HG03103 (cell line): ENCODE data around the gene UNC5A.
"Not testable (repeated sequence)": the region's sequence is repeated elsewhere in the genome, so short reads cannot be mapped to it uniquely, and the experiment has no call there.

Experiments used
- ATAC-seq: cut with Tn5 transposase; IDR thresholded peaks from one replicate; pipeline ENCODE4 v1.9.1; 2021; ENCODE audit warnings: low read depth; ENCODE audit not compliant: unreplicated experiment

UNC5A gene

DNA sequence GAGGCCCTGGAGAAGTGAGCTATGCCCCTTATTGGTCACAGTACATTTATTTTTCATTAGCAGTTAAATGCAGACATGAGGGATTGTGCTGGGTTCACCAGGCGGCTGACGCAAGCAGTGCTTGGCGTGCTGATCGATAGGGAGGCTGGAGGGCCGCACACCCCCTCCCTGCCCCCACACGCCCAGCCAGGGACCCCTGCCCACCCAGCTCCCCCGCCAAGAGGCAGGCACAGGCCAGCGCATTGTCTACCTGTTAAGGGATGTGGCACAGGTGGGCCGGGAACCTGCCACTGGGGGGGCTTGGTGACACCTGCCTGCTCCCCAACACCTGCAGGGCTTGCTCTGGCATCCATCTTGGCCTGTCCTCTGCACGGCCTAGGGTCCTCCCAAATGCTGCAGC is 49.6 kb downstream of the UNC5A start:
- ATAC-seq = no peak

GRCh38 chr5:176860381-176860780 is 50.0 kb downstream of the UNC5A start:
- ATAC-seq = no peak

DNA sequence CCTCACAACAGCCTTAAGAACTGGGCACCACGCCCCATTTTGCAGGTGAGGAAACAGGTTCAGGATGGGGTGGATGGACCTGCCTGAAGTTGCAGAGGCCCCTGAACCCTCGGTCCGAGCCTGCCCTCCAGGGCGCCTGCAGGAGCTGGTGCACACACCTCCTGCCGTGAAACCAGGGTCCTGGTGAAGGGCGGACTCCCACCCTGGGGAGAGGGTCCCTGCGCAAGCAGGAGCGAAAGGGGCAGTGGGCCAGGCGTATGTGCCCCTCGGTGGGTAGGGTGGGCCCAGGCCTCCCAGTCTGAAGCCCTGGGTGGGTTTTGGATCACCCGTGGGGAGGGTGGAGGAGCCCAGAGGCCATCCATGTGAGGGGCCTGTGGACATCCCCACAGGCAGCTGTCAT is 50.9 kb downstream of the UNC5A start:
- no peak for ATAC-seq

DNA sequence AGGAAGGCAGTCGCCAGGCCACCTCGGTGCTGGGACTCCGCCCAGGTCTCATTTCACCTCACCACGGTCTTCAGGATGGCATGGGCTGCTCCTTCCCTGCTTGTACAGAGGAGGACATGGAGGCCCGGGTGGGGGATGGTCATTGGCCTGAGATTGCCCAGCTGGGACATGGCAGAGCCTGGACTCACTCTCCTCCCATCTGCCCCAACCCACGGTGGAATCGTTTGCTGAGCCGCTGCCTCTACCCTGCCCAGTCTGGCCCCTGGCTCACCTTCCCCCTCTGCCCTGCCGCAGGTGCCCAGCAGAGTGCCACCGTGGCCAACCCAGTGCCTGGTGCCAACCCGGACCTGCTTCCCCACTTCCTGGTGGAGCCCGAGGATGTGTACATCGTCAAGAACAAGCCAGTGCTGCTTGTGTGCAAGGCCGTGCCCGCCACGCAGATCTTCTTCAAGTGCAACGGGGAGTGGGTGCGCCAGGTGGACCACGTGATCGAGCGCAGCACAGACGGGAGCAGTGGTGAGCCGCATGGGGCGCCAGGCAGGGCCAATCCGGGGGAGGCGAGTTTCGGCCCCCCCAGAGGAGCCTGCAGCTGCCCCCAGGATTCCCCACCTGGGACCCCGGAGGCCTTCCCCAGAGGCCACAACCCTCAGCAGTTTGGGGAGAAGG is 52.1 kb downstream of the UNC5A start:
- ATAC-seq = no peak

- no peak for ATAC-seq
These were observed 52.8 kb downstream of the UNC5A start for GRCh38 chr5:176863041-176863764.

DNA sequence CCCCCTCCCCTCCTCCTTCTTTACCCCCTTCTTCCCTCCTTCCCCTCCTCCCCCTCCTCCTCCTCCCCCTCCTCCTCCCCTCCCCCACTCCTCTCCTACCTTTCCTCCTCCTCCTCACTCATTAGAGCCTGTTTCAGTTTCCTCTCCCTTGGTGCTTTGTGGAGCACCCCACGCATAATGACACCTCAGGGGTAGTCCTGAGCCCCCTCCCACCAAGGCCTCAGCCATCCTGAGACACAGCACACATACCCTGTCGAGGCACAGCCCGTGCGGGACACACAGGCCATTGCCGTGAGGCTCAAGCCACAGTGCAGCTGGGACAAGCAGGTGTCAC is 53.4 kb downstream of the UNC5A start:
- ATAC-seq = no peak

- ATAC-seq = no peak
These were observed 54.4 kb downstream of the UNC5A start for GRCh38 chr5:176864755-176865154.

DNA sequence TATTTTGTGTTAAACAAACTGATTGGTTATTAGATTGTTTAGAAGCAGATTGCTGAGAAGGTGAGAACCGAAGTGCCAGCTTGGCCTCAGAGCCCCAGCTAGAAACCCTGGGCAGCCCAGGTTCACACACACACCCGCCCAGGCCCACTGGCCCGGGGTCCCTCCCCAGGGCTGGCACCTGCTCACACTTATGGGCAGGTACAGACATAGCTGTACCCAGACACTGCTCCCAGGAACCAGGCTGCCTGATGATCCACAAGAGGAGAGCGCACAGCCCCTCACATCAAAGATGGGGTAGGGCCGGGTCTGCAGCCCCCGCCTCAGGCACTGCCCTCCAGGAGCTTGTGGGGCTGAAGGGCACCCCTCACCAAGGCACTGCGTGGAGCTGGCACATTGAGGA is 55.6 kb downstream of the UNC5A start:
- no peak for ATAC-seq

- ATAC-seq = no peak
These were observed 56.5 kb downstream of the UNC5A start for GRCh38 chr5:176866707-176867310.

DNA sequence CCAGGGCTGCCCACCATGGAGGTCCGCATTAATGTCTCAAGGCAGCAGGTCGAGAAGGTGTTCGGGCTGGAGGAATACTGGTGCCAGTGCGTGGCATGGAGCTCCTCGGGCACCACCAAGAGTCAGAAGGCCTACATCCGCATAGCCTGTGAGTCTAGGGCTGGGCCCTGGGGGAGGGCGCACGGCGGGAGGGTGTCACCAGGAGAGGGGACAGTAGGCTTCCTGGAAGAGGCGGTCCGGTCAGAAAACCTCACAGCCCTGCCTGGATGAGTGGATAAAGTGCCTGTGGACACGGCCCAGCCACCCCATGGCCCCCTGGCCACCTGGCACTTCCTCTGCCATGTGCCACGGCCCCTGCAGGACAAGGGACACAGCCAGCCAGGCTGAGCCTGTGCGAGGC is 57.8 kb downstream of the UNC5A start:
- ATAC-seq = no peak

DNA sequence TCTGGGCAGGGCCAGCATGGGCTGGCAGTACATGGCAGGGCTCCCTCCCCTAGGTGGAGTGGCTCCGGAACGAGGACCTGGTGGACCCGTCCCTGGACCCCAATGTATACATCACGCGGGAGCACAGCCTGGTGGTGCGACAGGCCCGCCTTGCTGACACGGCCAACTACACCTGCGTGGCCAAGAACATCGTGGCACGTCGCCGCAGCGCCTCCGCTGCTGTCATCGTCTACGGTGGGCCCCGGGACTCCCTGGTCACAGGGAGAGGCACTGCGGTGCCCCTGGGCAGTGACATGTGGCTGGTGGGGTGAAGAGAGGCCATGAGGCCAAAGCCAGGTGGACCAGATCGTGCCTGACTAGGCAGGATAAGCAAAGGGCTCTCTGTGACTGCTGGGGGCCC is 58.4 kb downstream of the UNC5A start:
- no peak for ATAC-seq

DNA sequence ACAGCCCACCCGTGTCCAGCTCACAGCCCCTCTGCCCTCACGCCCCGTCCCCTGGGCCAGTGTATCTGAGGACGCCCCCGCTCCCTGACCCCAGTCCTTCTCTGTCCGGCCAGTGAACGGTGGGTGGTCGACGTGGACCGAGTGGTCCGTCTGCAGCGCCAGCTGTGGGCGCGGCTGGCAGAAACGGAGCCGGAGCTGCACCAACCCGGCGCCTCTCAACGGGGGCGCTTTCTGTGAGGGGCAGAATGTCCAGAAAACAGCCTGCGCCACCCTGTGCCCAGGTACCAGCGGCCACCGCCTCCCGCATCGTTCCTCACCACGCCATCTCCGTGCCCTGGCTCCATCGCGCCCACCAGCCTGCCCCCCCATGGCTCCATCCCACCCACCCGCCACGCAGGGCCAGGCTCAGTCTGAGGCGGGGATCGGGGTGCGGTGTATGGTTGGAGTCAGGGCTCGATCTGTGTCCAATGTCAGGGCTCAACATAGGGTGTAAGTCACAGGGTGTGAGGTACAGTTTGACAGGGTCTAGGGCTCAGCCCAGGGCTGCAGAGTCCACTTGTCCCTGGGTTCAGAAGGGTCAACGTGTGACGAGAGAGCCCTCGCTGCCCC is 59.2 kb downstream of the UNC5A start:
- no peak for ATAC-seq

GRCh38 chr5:176870110-176870591 is 59.8 kb downstream of the UNC5A start:
- no peak for ATAC-seq

- ATAC-seq = not testable (repeated sequence)
These were observed 60.3 kb downstream of the UNC5A start for GRCh38 chr5:176870644-176871043.

GRCh38 chr5:176872586-176872985 is 62.2 kb downstream of the UNC5A start:
- not testable (repeated sequence) for ATAC-seq

GRCh38 chr5:176873011-176873410 is 62.7 kb downstream of the UNC5A start:
- not testable (repeated sequence) for ATAC-seq

GRCh38 chr5:176873541-176874172 is 63.3 kb downstream of the UNC5A start:
- no peak for ATAC-seq

GRCh38 chr5:176874198-176874780 is 63.9 kb downstream of the UNC5A start:
- ATAC-seq = no peak

- ATAC-seq = no peak
These were observed 64.7 kb downstream of the UNC5A start for GRCh38 chr5:176875014-176875550.

DNA sequence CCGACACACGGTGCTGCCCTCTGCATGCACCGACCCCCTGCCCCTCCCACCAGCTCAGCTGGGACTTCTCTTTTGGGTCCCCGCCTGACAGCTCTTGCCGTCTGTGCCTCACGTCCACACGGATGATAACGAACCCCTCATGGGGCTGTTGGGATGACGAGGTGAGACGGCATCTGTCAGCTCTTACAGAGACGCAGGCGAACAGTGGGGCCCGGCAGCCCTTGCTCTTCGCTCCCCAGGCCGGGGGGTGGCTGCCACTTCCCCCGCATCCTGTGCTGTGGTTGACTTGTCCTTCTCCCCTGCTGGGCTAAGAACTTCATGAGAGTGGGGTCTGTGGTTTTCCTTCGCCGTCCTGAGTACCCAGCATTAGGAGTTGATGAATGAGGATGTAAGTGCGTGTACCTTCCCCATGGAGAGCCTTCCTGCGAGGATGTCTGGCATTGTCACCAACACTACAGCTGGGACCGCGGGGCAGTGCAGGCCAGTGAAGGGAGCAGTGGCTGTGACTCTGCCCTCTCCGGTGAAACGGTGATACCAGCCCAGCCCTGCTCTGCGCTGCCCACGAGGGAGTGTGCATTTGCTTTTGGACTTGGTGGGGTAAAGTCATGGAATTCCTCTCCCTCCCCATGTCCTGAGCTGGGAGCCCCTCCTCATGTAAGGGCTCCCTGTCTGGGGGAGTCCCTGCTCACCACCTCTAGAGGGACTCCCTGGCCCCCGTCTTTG is 65.6 kb downstream of the UNC5A start:
- no peak for ATAC-seq
